GM21423 (cell line): ENCODE measurements around the gene DAZ2.
"Not testable (repeated sequence)": the region's sequence is repeated elsewhere in the genome, so short reads cannot be mapped to it uniquely, and the experiment has no call there.

Experiments used
- ATAC-seq: cut with Tn5 transposase; IDR thresholded peaks from one replicate; pipeline ENCODE4 v1.9.1; 2021; ENCODE audit warnings: mild to moderate bottlenecking, moderate library complexity; ENCODE audit not compliant: unreplicated experiment

DAZ2 gene

GRCh38 chrY:23219233-23219632 lies at the start of gene DAZ2:
Gene DAZ2 (plus strand): TSS chrY:23219533. CDS start chrY:23219741, 208 bp downstream.
- ATAC-seq: not testable (repeated sequence)

- not testable (repeated sequence) for ATAC-seq
Observed at GRCh38 chrY:23198908-23199307, 20.4 kb upstream of the DAZ2 start, which contains the start of gene DAZ1. Gene DAZ1 (minus strand): TSS chrY:23199008. CDS start chrY:23198800, 208 bp downstream.

GRCh38 chrY:23207455-23207854 lies 11.9 kb upstream of the DAZ2 start:
- not testable (repeated sequence) for ATAC-seq

- not testable (repeated sequence) for ATAC-seq
Observed at GRCh38 chrY:23209802-23210495, 9.4 kb upstream of the DAZ2 start.

- ATAC-seq: not testable (repeated sequence)
Observed at GRCh38 chrY:23210681-23211080, 8.7 kb upstream of the DAZ2 start.
